Gastroesophageal sphincter (tissue), 4 donors: Measurements from ENCODE around the gene SNCB. TPM values are rescaled to one million over a fixed set of nuclear protein-coding genes. Genes with fewer than 3 reads are reported as not detected.

Experiments
- ATAC-seq: fragments of 150-250 bp; one replicate; pipeline ENCODE4 v1.9.1; 2016; ENCODE audit warnings: mild to moderate bottlenecking, moderate library complexity
- H3K27ac ChIP-seq, 4 donors: fragments of 200-600 bp; sonication (generic) in 3 of 4; 1 replicate in 3 of 4; 2 replicates in 1 of 4; pipeline ENCODE4 v1.5.1; 2016 to 2019
- H3K27me3 ChIP-seq: fragments of 200-600 bp; sonication (generic); one replicate; pipeline ENCODE4 v1.5.1; 2019
- H3K36me3 ChIP-seq, 2 donors: fragments of 200-600 bp; sonication (generic); one replicate each; pipeline ENCODE4 v1.5.1; 2019; ENCODE audit warnings: control low read depth in 1 of 2
- H3K4me1 ChIP-seq, 3 donors: fragments of 200-600 bp; sonication (generic); 1 replicate in 2 of 3; 2 replicates in 1 of 3; pipeline ENCODE4 v1.5.1; 2016 to 2019; ENCODE audit warnings: control low read depth in 2 of 3
- H3K4me3 ChIP-seq, 2 donors: fragments of 200-600 bp; sonication (generic); one replicate each; pipeline ENCODE4 v1.5.1; 2019; ENCODE audit warnings: mild to moderate bottlenecking in 1 of 2, moderate library complexity in 1 of 2
- H3K9me3 ChIP-seq, 3 donors: fragments of 200-600 bp; sonication (generic); one replicate each; pipeline ENCODE4 v1.5.1; 2017 to 2019; ENCODE audit warnings: control low read depth in 2 of 3
- EP300 ChIP-seq: sonication (generic); formaldehyde crosslinking; IDR thresholded peaks from one replicate; pipeline ENCODE4 v1.6.1; 2017; ENCODE audit warnings: antibody characterized with exemption, mild to moderate bottlenecking
- POLR2A ChIP-seq, 2 donors: fragments of 450-650 bp; IDR thresholded peaks; one replicate each; pipeline ENCODE4 v1.6.1; 2017; ENCODE audit warnings: antibody characterized with exemption in 2 of 2, mild to moderate bottlenecking in 2 of 2, moderate library complexity in 1 of 2
- POLR2AphosphoS5 ChIP-seq: sonication (generic); formaldehyde crosslinking; IDR thresholded peaks from one replicate; pipeline ENCODE4 v1.6.1; 2017; ENCODE audit warnings: antibody characterized with exemption
- WGBS, 2 donors: methylation state at CpG; one replicate each; pipeline ENCODE4 v1.1.5; 2018; ENCODE audit warnings: low coverage in 1 of 2; 5-methylcytosine and 5-hydroxymethylcytosine counted together
- total RNA-seq, 4 donors: library from RNA; depleted of rRNA; stranded (reverse); fragments of >200 nt; gene quantifications; one replicate each; pipeline ENCODE4 v1.1.0, GENCODE V29; 2016
- TF ChIP-seq, protein P1 (sequence below), 4 experiments: fragments of 200-600 bp in 2 of 4; fragments of 450-650 bp in 2 of 4; sonication (generic) in 1 of 4; IDR thresholded peaks; one replicate each; pipeline ENCODE4 v1.5.1; 2017 to 2019; ENCODE audit warnings: antibody characterized with exemption in 4 of 4, mild to moderate bottlenecking in 2 of 4, moderate library complexity in 2 of 4

SNCB gene
- total RNA-seq, 4 donors from 2014 or later, result not detected

DNA sequence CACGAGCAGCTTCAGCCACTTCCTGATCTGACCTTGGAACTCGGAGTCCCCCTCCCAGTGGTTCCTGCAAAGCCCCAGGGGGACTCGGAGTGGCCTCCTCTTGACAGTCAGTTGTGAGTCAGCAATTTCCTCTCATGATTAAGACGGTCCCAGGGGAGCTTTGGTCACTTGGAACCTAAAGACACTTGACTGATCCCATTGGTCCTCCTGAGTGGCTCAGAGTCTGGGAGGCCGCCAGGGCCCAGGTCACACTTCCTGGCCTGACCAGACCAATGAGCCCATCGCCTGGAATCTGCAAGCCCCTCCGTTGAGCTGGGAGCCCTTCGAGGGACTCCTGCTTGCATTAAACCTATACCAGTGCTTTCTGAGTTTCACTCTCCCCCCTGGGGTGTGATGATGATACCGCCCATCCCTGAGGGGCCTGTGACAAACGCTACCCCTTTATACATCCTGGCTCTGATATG is 46.1 kb upstream of the SNCB start:
- WGBS, 2 donors, result 40% methylated on average over 2 of the region's 10 CpGs; no CpG with 5 or more reads in 1 of the 2 donors
- Histone ChIP-seq H3K36me3 (no peaks in the 10 kb centered on the region), H3K9me3 (no peaks in the 10 kb centered on the region), H3K27ac (no peak overlapping the region), H3K4me1 (peaks cover 0 to 10% (median 2%) of the 10 kb centered on the region in 3 donors), H3K27me3 (peaks cover 74% of the 10 kb centered on the region), H3K4me3 (no peak overlapping the region)
- TF ChIP-seq POLR2AphosphoS5, result no peak
- TF ChIP-seq, protein P1, sequence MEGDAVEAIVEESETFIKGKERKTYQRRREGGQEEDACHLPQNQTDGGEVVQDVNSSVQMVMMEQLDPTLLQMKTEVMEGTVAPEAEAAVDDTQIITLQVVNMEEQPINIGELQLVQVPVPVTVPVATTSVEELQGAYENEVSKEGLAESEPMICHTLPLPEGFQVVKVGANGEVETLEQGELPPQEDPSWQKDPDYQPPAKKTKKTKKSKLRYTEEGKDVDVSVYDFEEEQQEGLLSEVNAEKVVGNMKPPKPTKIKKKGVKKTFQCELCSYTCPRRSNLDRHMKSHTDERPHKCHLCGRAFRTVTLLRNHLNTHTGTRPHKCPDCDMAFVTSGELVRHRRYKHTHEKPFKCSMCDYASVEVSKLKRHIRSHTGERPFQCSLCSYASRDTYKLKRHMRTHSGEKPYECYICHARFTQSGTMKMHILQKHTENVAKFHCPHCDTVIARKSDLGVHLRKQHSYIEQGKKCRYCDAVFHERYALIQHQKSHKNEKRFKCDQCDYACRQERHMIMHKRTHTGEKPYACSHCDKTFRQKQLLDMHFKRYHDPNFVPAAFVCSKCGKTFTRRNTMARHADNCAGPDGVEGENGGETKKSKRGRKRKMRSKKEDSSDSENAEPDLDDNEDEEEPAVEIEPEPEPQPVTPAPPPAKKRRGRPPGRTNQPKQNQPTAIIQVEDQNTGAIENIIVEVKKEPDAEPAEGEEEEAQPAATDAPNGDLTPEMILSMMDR (IDR thresholded peaks at IDR 0.05), result no peak
- no peak for TF ChIP-seq POLR2A (IDR thresholded peaks at IDR 0.05)
- no peak for TF ChIP-seq EP300
- no peak for ATAC-seq

DNA sequence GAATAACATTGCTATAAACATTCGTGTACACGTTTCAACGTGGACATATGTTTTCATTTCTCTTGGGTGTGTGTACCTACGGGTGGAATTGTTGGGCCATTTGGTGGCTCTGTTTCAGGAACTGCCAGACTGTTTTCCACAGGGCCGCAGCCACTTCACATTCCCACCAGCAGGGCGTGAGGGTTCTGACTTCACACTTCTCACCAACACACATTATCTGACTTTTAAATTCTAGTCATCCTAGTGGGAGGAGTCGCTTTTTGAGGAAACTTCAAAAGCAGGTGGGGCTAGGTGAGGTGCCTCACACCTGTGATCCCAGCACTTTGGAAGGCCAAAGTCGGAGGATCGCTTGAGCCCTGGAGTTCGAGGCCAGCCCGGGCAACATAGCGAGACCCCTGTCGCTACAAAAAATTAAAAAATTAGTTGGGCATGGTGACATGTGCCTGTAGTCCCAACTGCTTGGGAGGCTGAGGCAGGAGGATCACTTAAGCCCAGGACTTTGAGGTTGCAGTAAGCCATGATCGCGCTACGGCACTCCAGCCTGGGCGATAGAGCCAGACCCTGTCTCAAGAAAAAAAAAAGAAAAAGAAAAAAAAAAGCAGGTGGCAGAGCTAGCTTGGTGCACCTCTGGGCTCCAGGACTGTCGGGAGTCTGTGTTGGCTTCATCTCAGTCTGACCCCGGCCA is 45.5 kb upstream of the SNCB start:
- Histone ChIP-seq H3K27ac (no peak overlapping the region), H3K4me1 (peaks cover 0 to 10% (median 2%) of the 10 kb centered on the region in 3 donors), H3K27me3 (peaks cover 73% of the 10 kb centered on the region), H3K4me3 (no peak overlapping the region), H3K36me3 (no peaks in the 10 kb centered on the region), H3K9me3 (no peaks in the 10 kb centered on the region)
- no peak for TF ChIP-seq POLR2A (IDR thresholded peaks at IDR 0.05)
- no peak for TF ChIP-seq POLR2AphosphoS5
- no peak for TF ChIP-seq EP300
- TF ChIP-seq, protein P1 (IDR thresholded peaks at IDR 0.05), result peak in 3 of 4 experiments; percentile 6 to 14 (median 12)
- no peak for ATAC-seq
- WGBS, 2 donors, result 45 to 59% methylated on average over 10 to 18 of the region's 19 CpGs

GRCh38 chr5:176674799-176675198 is 44.5 kb upstream of the SNCB start:
- H3K27ac ChIP-seq, result no peak overlapping the region
- H3K4me3 ChIP-seq, result no peak overlapping the region
- peaks cover 0 to 3% (median 0%) of the 10 kb centered on the region in 3 donors for H3K4me1 ChIP-seq
- H3K27me3 ChIP-seq, result peaks cover 73% of the 10 kb centered on the region
- WGBS, 2 donors, result 81 to 88% methylated on average over 13 to 14 of the region's 17 CpGs
- H3K36me3 ChIP-seq, result no peaks in the 10 kb centered on the region
- H3K9me3 ChIP-seq, result no peaks in the 10 kb centered on the region
- no peak for ATAC-seq
- no peak for TF ChIP-seq POLR2A (IDR thresholded peaks at IDR 0.05)
- no peak for TF ChIP-seq EP300
- TF ChIP-seq, protein P1 (IDR thresholded peaks at IDR 0.05), result no peak
- TF ChIP-seq POLR2AphosphoS5, result no peak

- no peaks in the 10 kb centered on the region for H3K9me3 ChIP-seq
- peaks cover 73% of the 10 kb centered on the region for H3K27me3 ChIP-seq
- TF ChIP-seq EP300 (no peak), POLR2AphosphoS5 (no peak), POLR2A (IDR thresholded peaks at IDR 0.05) (no peak)
- TF ChIP-seq, protein P1 (IDR thresholded peaks at IDR 0.05), result no peak
- no peaks in the 10 kb centered on the region for H3K36me3 ChIP-seq
- H3K27ac ChIP-seq, result no peak overlapping the region
- H3K4me1 ChIP-seq, result no peaks in the 10 kb centered on the region
- no peak overlapping the region for H3K4me3 ChIP-seq
- ATAC-seq, result no peak
- 90 to 100% methylated on average over 1 to 2 of the region's 18 CpGs for WGBS, 2 donors
These were observed 43.6 kb upstream of the SNCB start for GRCh38 chr5:176673651-176674583.
